ENCODE measurements around the gene ABCB10. TPM values are rescaled to one million over a fixed set of nuclear protein-coding genes. Genes with fewer than 3 reads are reported as not detected.

ABCB10 gene
- total and polyA plus RNA-seq, 2 experiments from 2014 or later: 4.7 to 9.7 TPM

GRCh38 chr1:229557913-229558414, 543 bp downstream of the ABCB10 start:
- Mint-ChIP-seq H3K27me3 (ENCODE audit: insufficient read depth, low read depth, poor library complexity) (peaks cover 7% of the 10 kb centered on the region), H3K27ac (no peak overlapping the region), H3K36me3 (ENCODE audit: low read depth) (no peaks in the 10 kb centered on the region), H3K4me1 (peaks cover 32% of the 10 kb centered on the region), H3K4me3 (peak overlapping the region; percentile 84), H3K9me3 (no peaks in the 10 kb centered on the region)
- Histone ChIP-seq H3K36me3 (ENCODE audit: insufficient read depth) (no peaks in the 10 kb centered on the region), H3K79me2 (replicated peaks; ENCODE audit: insufficient read depth) (peaks cover 28% of the 10 kb centered on the region), H3K27me3 (ENCODE audit: insufficient read depth) (no peaks in the 10 kb centered on the region), H3F3A (replicated peaks; ENCODE audit: low read depth) (0 out of 2 replicates have a peak, but pooled peaks cover 10% of the 10 kb centered on the region), H3K4me2 (peak overlapping the region; percentile 86), H4K20me1 (replicated peaks; ENCODE audit: insufficient read depth) (peaks cover 5% of the 10 kb centered on the region; the same call in 1 of the 2 replicates), H3K9me2 (ENCODE audit: insufficient read depth) (no peaks in the 10 kb centered on the region), H3K4me1 (ENCODE audit: insufficient read depth) (peaks cover 7% of the 10 kb centered on the region; the same call in 1 of the 2 replicates), H3K4me3 (peak overlapping the region; percentile 86), H2AFZ (peak overlapping the region; percentile 90), H3K27ac (ENCODE audit: low read depth) (no peak overlapping the region)
- ATAC-seq (peak; percentile 9), DNase-seq (ENCODE audit: low spot score) (peak; percentile 51)
- TF ChIP-seq JUNB (IDR thresholded peaks at IDR 0.05; ENCODE audit: unreplicated experiment) (no peak), ETS1 (IDR thresholded peaks at IDR 0.05) (no peak), STAT1 (IDR thresholded peaks at IDR 0.05; ENCODE audit: unreplicated experiment) (no peak), REST (IDR thresholded peaks at IDR 0.05; ENCODE audit: unreplicated experiment) (no peak), ZNF114 (CRISPR knock-in tag; IDR thresholded peaks at IDR 0.05) (no peak), POLR2AphosphoS5 (IDR thresholded peaks at IDR 0.05; ENCODE audit: low read depth) (no peak), EZH2 (IDR thresholded peaks at IDR 0.05; ENCODE audit: low read depth, unreplicated experiment) (no peak), NANOG (IDR thresholded peaks at IDR 0.05; ENCODE audit: borderline replicate concordance) (no peak), CREB1 (CRISPR knock-in tag; IDR thresholded peaks at IDR 0.05; ENCODE audit: low read depth) (no peak), ZNF462 (CRISPR knock-in tag; IDR thresholded peaks at IDR 0.05) (no peak), ZNF331 (CRISPR knock-in tag; IDR thresholded peaks at IDR 0.05; ENCODE audit: low read depth) (no peak)

All from GM23338 (cell line).